Measurements from ENCODE around the gene C11orf24.

DNA sequence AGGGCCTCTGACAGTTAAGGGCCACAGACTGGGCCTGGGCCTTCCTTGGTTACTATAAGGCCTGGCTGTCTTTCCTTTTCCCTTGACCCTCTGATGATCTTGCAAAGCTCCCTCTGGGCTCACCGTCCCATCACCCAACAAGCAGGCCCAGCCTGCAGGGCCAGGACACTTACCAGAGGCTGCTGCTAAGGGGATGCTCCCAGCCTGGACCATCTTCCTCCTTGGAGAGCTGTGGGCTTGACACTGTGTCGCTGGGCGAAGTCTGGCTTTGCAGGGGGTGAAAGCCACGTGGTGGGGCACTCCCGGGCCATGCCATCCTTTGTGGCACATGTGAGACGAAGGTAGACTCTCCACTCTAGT lies 3.9 kb downstream of the C11orf24 start:
- TF ChIP-seq POLR2A (IDR thresholded peaks at IDR 0.05): no peak
- no peak for TF ChIP-seq CTCF (IDR thresholded peaks at IDR 0.05)

Measured in Peyer's patch (tissue), 4 donors.